Stimulated activated CD4-positive, alpha-beta T cell treated with anti-CD3 and anti-CD28 coated beads, Interleukin-1b, Interleukin-23, amount 100 ng/mL, for 1 hour (primary cell): Measurements from ENCODE around the gene RXFP4.

Experiments
- DNase-seq, 2 donors: peaks; one replicate each; pipeline ENCODE4 v3.0.0-alpha.2; 2020; ENCODE audit warnings: low read depth in 2 of 2

The RXFP4 gene

DNA sequence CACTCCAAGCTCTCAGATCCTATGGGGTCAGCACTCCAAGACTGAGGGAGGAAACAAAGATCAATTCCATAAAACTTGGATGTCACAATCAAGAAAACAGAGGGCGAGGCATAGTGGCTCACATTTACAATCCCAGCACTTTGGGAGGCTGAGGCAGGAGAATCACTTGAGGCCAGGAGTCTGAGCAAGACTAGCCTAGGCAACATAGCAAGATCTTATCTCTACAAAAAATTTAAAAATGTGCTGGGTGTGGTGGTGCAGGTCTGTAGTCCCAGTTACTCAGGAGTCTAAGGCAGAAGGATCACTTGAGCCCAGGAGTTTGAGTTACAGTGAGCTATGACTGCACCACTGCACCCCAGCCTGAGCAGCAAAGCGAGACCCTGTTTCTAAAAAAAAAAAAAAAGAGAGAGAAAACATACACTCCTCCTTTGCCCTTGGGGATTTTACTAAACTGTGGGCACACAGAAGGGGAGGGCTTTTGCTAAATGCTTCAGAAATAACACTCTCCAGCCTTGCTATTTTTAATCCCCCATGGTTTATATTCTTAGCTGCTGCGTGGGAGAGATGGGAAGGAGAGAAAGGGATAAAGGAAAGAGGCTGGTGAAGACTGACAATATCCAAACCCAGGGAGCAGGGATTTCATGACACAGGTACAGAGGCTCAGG, 18.8 kb downstream of the RXFP4 start:
- no peak for DNase-seq

DNA sequence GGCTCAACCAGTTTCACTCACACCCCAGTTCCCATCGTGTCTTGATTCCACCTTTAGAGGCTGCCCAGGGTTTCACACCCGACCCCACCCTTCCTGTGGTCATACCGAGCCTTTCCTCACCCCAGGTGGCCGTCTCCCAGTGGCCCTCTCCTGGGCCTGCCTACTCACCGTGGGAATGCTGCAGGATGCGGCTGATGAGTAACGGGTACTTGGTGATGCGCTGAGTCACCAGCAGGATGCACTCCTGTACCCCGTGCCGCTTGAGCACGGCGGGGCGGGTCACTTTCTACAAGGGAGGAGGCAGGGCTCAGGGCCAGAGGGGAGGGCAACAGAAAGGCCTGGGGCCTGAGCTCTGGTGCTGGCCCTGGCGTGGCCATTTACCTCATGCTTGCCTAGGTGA, 20.5 kb downstream of the RXFP4 start:
- no peak for DNase-seq

GRCh38 chr1:155962599-155963211, 21.3 kb downstream of the RXFP4 start:
- DNase-seq, result no peak

DNA sequence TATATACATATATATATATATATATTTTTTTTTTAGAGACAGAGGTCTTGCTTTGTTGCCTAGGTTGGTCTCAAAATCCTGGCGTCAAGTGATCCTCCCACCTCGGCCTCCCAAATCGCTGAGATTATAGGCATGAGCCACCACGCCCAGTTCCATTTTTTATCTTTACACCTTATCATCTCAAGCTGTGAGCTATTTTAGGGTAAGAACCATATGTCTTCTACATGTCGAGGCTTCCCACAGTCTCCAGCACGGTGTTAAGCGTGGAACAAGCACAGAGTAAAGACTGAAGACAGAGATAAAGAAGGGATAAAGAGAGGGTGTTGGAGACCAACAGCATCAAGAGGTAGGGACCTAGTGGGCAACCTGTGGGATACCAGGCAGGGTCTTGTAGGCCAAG, 22.8 kb downstream of the RXFP4 start:
- no peak for DNase-seq

- no peak for DNase-seq
Measured at GRCh38 chr1:155966135-155966534, 24.7 kb downstream of the RXFP4 start.

- DNase-seq, result no peak
Measured at GRCh38 chr1:155966750-155967149, 25.3 kb downstream of the RXFP4 start.

DNA sequence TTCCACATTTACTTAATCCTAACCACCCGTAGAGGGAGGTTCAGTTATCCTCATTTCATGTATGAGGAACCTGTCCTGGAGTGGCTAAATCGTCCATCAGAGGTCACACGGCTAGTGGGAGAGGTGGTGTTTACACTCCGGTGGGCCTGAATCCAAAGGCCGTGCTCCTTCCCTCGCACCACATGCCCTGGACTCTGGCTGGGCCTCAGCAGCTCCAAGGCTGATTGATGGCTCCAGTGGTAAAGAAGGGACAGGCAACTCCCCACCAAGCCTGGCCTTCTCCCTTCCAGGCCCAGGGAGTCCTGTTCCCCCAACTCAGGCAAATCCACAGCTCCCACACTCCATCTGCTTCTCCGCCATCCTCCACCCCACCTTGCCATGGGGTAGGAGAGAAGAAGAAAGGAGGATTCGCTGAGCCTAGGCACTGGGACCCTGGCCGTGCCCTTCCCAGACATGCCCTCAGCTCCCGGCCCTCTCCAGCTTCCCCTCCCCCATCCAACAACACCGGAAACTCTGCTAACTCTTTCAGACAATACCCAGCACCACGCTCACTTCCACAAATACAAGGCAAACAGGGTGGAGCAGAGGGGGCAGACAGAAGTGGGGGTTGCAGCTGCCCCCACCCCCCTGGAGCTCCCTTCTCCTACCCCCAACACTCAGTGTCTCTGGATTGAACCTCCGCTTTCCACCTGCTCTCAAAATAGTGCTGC, 26.1 kb downstream of the RXFP4 start:
- DNase-seq, result no peak

DNA sequence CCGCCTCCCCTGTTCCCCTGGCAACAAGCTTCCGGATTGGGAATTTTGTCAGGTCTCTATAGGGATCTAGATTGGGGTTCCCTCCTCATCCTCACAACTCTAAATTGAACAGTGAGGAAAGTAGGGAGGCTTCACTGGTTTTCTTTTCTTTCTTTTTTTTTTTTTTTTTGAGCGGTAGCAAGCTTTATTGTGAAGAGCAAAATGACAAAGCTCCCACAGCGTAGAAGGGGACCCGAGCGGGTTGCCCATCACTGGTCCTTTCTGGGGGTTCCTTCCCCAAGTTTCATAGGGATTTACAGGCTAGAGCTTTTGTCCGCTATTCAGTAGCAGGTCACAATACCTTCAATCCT, 26.6 kb downstream of the RXFP4 start:
- DNase-seq, result no peak

GRCh38 chr1:155968670-155969069, 27.2 kb downstream of the RXFP4 start:
- DNase-seq, result no peak

- no peak for DNase-seq
Measured at GRCh38 chr1:155969377-155969791, 27.9 kb downstream of the RXFP4 start.

DNA sequence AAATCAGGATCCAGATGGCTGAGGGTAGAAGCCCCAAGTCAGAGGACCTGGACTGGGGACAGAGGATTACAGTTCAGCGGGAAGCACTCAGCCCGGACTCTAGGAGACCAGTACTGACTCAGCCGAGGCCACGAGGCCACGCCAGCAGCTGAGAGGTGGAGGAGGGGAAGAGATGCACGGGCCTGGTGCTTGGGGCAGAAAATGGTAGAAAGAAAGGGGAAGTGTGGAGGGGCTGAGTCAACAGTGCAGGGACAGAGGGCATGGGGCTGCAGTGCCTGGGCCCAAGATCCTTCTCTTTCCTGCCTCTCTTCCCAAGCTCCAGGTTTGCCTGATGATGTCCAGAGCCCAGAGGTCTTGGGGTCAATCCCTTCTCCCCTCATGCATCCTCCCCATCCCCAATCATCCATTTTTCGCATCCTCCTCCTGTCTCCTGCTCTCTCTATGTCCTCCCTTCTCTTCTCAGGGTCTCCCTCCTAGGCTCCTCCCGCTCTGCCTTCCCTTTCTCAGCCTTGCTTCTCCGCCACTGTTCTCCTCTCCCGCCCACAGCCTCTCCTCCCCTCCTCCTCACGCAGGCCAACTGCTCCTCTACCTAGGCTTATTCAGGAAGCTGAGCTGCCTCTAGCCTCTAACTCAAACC, 29.2 kb downstream of the RXFP4 start:
- no peak for DNase-seq

- no peak for DNase-seq
Measured at GRCh38 chr1:155971910-155972809, 30.7 kb downstream of the RXFP4 start.

- DNase-seq, result no peak
Measured at GRCh38 chr1:155973723-155974122, 32.3 kb downstream of the RXFP4 start.

GRCh38 chr1:155974208-155975115, 33.0 kb downstream of the RXFP4 start:
- DNase-seq, result no peak

GRCh38 chr1:155975375-155976061, 34.1 kb downstream of the RXFP4 start:
- DNase-seq, result no peak

DNA sequence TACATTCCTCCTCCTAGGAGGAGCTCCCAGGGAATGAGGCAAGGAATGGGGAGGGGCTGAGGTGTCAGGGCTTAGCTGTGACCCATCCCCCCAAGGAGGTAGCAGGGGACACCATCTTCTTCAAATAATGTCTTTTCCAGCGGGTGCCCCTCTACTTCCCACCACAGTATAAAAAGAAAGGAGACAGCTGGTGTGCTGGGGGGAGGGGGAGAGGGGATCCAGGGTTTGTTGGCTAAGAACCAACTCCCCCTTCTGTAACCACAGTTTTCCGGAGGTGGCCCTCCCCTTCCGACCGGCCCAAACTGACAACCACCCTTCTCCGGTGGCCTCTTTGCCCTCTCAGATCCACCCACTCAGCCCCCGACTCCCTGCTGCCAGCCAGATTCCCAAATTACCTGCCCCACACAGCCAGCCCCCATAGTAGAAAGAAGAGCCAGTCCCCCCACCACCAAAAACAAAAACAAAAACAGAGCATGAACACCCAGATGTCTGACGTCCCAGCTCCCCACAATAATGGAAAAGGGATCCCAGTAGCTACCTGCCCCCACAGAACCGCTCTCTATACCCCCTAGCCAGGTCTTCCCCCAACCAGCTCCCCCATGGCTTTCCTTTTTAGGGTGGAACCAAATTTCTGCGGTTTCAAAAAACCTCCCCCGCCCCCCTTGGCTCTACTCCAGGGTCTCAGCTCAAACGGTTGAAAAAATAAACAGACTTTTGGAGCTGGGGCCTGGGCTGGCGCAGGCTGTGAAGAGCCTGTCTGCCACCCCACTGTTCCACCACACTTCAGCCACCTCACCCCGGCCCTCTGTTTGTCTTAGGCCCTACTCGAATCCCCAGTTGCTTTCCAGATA, 34.8 kb downstream of the RXFP4 start:
- peak; percentile 41 to 55 for DNase-seq

DNA sequence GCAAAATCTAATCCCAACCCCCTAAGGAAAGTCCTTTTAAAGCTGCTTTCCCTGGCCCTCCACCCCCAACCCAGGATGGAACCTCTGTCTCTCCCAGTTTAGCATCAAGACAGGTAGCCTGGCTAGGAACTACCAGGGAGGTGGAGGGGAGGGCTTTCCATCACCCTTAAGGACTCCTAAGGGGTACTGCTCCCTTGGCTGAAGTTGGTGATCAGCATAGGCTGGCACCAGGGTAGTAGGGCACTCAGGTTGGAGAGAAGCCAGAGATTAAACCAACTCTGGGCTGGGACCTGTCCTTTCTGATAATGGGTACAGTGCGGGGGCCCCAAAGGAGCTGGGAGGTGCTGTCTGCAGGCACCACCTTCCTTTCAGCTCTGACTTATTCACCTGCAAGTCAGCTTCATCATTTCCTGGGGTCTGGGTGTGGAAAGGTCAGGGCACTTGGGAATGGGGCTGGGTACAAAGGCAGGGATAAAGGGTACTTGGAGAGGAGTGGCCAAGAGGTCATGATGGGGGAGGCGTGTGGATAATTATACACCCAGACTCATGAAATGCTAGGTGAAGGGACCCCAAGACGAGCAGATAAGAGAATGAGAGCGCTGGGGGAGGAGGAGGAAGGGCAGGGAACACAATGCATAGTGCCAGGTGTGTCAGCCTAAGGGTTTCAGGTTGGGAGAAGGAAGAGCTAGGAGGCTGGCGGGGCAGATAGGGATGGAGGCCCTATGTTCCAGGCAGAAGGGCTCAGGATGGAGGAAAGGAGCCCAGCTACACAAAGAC, 35.7 kb downstream of the RXFP4 start:
- DNase-seq, result no peak

- peak; percentile 31 to 55 for DNase-seq
Measured at GRCh38 chr1:155977690-155978324, 36.4 kb downstream of the RXFP4 start.
